Mucosa of descending colon (tissue), 3 donors: ENCODE data around the gene STK32B. TPM values are rescaled to one million over a fixed set of nuclear protein-coding genes. Genes with fewer than 3 reads are reported as not detected.
A peak's percentile ranks its signal among the peaks of the same experiment; 100 is the strongest.

Experiments used
- ATAC-seq: fragments of 200-7000 bp; cut with Tn5 transposase; one replicate; pipeline ENCODE4 v1.9.1; 2020; ENCODE audit warnings: mild to moderate bottlenecking, moderate library complexity
- DNase-seq, 3 donors: peaks; one replicate each; pipeline ENCODE4 v3.0.0-alpha.2; 2020
- H3K36me3 ChIP-seq: fragments of 200-600 bp; one replicate; pipeline ENCODE4 v1.8.0; 2021; ENCODE audit warnings: low read depth, mild to moderate bottlenecking
- H3K4me1 ChIP-seq: fragments of 200-600 bp; one replicate; pipeline ENCODE4 v1.8.0; 2021; ENCODE audit warnings: low read depth, mild to moderate bottlenecking
- H3K4me3 ChIP-seq: fragments of 200-600 bp; one replicate; pipeline ENCODE4 v1.8.0; 2021; ENCODE audit warnings: mild to moderate bottlenecking
- H3K9me3 ChIP-seq: fragments of 200-600 bp; one replicate; pipeline ENCODE4 v1.8.0; 2021; ENCODE audit warnings: mild to moderate bottlenecking
- CTCF ChIP-seq: fragments of 200-600 bp; IDR thresholded peaks from one replicate; pipeline ENCODE4 v1.8.0; 2022; ENCODE audit warnings: antibody characterized with exemption, mild to moderate bottlenecking
- intact Hi-C, 2 donors: fragments of 100-400 bp; cut with DNase I in 1 of 2; cut with micrococcal nuclease in 1 of 2; formaldehyde crosslinking; loops; one replicate each; pipeline versions ENCODE4 v1.11.0 to v1.11.1; 2022; cut with DNase I, micrococcal nuclease
- total RNA-seq, 3 donors: library from RNA; stranded (reverse); fragmentation: NEBNext Ultra II Directional in 2 of 3; extraction: Animal tissue kit (Norgen Biotek cat#: 25700) in 2 of 3; gene quantifications; one replicate each; pipeline versions ENCODE4 v1.2.1 to v1.2.4, GENCODE V29; 2021 to 2023
- donor health status: DM: no; HTN: no; CAD: no; lungs with moderate emphysema.
- donor health status: DM: no; HTN: no; CAD: no.
- donor health status: DM: no; HTN: yes; CAD: no.

Gene STK32B
- total RNA-seq, 3 donors from 2014 or later, result 0.67 to 2.2 (median 1.1) TPM

GRCh38 chr4:5385741-5386311 lies 334.5 kb downstream of the STK32B start:
- no peak for TF ChIP-seq CTCF
- intact Hi-C loops, result no loop called here
- Histone ChIP-seq H3K36me3 (no peaks in the 10 kb centered on the region), H3K9me3 (no peaks in the 10 kb centered on the region), H3K4me1 (peaks cover 3% of the 10 kb centered on the region), H3K4me3 (no peak overlapping the region)
- DNase-seq, result peak; percentile 75 to 92 (median 87)
- ATAC-seq, result peak; percentile 90

DNA sequence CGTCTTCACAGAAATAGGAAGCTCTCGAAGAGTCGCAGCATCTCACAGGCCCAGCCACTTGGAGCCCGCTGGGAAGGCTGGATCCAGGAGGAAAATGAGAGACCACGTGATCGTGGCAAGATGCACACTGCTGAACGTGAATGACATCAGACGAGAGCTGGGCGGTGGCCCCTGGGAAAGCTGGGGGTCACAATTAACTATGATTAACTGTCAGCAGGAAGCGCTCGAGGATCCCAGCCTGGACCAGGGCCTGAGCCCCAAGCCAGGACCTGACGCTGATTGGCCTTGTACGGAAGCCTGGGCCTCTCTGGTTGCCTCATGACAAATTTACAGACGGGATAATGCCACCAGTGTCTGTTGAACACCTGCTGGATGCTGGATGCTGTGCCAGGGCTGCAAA lies 335.6 kb downstream of the STK32B start:
- TF ChIP-seq CTCF, result no peak
- Histone ChIP-seq H3K4me1 (peaks cover 3% of the 10 kb centered on the region), H3K36me3 (no peaks in the 10 kb centered on the region), H3K9me3 (no peaks in the 10 kb centered on the region), H3K4me3 (no peak overlapping the region)
- DNase-seq (no peak), ATAC-seq (no peak)
- intact Hi-C loops, result no loop called here

GRCh38 chr4:5387457-5387856 lies 336.2 kb downstream of the STK32B start:
- intact Hi-C loops, result no loop called here
- peaks cover 3% of the 10 kb centered on the region for H3K4me1 ChIP-seq
- TF ChIP-seq CTCF, result no peak
- no peak overlapping the region for H3K4me3 ChIP-seq
- DNase-seq (no peak), ATAC-seq (no peak)
- no peaks in the 10 kb centered on the region for H3K9me3 ChIP-seq
- H3K36me3 ChIP-seq, result no peaks in the 10 kb centered on the region

- H3K9me3 ChIP-seq, result no peaks in the 10 kb centered on the region
- TF ChIP-seq CTCF, result no peak
- no peak for ATAC-seq
- intact Hi-C loops, result no loop called here
- H3K4me1 ChIP-seq, result peaks cover 3% of the 10 kb centered on the region
- DNase-seq, result no peak
- H3K36me3 ChIP-seq, result no peaks in the 10 kb centered on the region
- H3K4me3 ChIP-seq, result no peak overlapping the region
Observed at GRCh38 chr4:5389756-5390310, 338.6 kb downstream of the STK32B start.

GRCh38 chr4:5391492-5391891 lies 340.2 kb downstream of the STK32B start:
- intact Hi-C loops, result no loop called here
- Histone ChIP-seq H3K36me3 (no peaks in the 10 kb centered on the region), H3K9me3 (no peaks in the 10 kb centered on the region), H3K4me3 (no peak overlapping the region), H3K4me1 (no peaks in the 10 kb centered on the region)
- no peak for TF ChIP-seq CTCF
- ATAC-seq (no peak), DNase-seq (no peak)
